NB4 (cell line): ENCODE measurements around the gene ITSN1.

Source experiments
- CTCF ChIP-seq: IDR thresholded peaks from one replicate; pipeline ENCODE4 v1.5.1; 2012; ENCODE audit warnings: low read depth, low read length
- POLR2A ChIP-seq: IDR thresholded peaks from 2 replicates; pipeline ENCODE4 v1.6.1; 2011; ENCODE audit warnings: mild to moderate bottlenecking; ENCODE audit not compliant: insufficient read length; ENCODE audit errors: extremely low read depth

- TF ChIP-seq CTCF = no peak
- TF ChIP-seq POLR2A = no peak
Measured at GRCh38 chr21:33815143-33815707, 172.9 kb downstream of the ITSN1 start.
